Mammary epithelial cell (primary cell): Measurements from ENCODE around the gene MEI1.

ENCODE experiments used
- EZH2 ChIP-seq: IDR thresholded peaks from 2 replicates; pipeline ENCODE4 v1.6.1; 2012; ENCODE audit warnings: low read length, inconsistent platforms, borderline replicate concordance
- TF ChIP-seq, protein P1 (sequence below), 2 donors: IDR thresholded peaks in 1 of 2; conservative IDR thresholded peaks in 1 of 2; 2 replicates each; pipeline ENCODE4 v1.5.1; 2011 to 2012; ENCODE audit warnings: inconsistent platforms in 2 of 2, low read length in 2 of 2, mild to moderate bottlenecking in 2 of 2, control low read depth in 1 of 2, low read depth in 1 of 2; ENCODE audit not compliant: insufficient read depth in 1 of 2; ENCODE audit errors: extremely low read depth in 1 of 2

DNA sequence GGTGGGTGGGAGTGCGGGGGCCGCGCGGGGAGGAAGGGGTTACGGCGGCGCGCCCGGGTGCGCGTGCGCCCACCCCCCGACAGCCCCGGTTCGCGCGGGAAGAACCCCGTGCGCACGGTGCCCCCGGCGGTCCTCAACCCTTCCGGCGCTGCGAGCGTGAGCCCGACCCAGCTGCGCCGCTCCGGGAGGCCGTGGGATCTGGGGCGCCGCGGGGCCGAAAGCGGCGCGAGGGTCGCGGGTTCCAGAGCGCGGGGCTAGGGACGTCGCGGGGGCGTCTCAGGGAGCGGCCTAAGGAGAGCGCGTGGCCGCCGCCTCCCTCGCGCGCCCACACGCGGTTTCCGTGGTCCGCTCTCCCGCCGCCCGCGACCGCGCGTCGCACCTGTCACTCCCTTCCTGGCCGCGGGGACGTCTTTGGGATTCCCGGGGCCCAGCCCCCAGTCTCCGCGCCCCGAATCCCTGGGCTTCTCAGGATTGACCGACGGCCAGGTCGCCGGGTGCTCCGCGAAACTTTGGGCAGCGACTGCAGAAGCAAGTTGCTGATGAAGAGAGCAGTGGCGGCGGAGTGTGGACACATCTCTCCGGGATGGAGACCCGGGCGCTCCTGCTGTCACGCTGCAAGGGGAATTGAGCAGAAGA lies 134.2 kb downstream of the MEI1 start:
- TF ChIP-seq, protein P1, sequence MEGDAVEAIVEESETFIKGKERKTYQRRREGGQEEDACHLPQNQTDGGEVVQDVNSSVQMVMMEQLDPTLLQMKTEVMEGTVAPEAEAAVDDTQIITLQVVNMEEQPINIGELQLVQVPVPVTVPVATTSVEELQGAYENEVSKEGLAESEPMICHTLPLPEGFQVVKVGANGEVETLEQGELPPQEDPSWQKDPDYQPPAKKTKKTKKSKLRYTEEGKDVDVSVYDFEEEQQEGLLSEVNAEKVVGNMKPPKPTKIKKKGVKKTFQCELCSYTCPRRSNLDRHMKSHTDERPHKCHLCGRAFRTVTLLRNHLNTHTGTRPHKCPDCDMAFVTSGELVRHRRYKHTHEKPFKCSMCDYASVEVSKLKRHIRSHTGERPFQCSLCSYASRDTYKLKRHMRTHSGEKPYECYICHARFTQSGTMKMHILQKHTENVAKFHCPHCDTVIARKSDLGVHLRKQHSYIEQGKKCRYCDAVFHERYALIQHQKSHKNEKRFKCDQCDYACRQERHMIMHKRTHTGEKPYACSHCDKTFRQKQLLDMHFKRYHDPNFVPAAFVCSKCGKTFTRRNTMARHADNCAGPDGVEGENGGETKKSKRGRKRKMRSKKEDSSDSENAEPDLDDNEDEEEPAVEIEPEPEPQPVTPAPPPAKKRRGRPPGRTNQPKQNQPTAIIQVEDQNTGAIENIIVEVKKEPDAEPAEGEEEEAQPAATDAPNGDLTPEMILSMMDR (conservative IDR thresholded peaks at IDR 0.05 in 1 of 2, IDR thresholded peaks at IDR 0.05 in 1 of 2; ENCODE audit: extremely low read depth in 1 of 2, insufficient read depth in 1 of 2, low read depth in 1 of 2, low read length in 2 of 2), result no peak
- TF ChIP-seq EZH2, result no peak
